GM12878 (cell line): Measurements from ENCODE around the gene RPS6KC1. TPM values are rescaled to one million over a fixed set of nuclear protein-coding genes. Genes with fewer than 3 reads are reported as not detected.

Experiments
- ATAC-seq: fragments of 200-7000 bp; cut with Tn5 transposase; 3 replicates; pipeline ENCODE4 v1.9.1; 2020; ENCODE audit warnings: mild to moderate bottlenecking, moderate library complexity
- BruUV-seq: library from RNA; stranded (reverse); fragments of 400-500 nt; replicated peaks from 2 replicates; lab custom pipeline; 2021; lab: Mats Ljungman, UMichigan
- CTCF ChIA-PET: fragments of 300-600 bp; sonication (Branson Sonifier 250); formaldehyde crosslinking; extraction: SDS; loops from one replicate; lab custom pipeline; 2021; ENCODE audit warnings: inconsistent platforms; lab: Yijun Ruan, JAX
- POLR2A ChIA-PET: fragments of 350-600 bp; formaldehyde crosslinking; extraction: SDS; loops from one replicate; lab custom pipeline; 2021; ENCODE audit warnings: inconsistent platforms; lab: Charles Lee
- RAD21 ChIA-PET: fragments of 300-600 bp; sonication (Branson Sonifier 250); formaldehyde crosslinking; loops from one replicate; lab custom pipeline; 2023; ENCODE audit warnings: antibody characterized with exemption; ENCODE audit not compliant: unreplicated experiment; lab: Charles Lee
- SMC1A ChIA-PET: fragments of 300-600 bp; sonication (Branson Sonifier 250); formaldehyde crosslinking; loops from one replicate; lab custom pipeline; 2023; ENCODE audit not compliant: unreplicated experiment, uncharacterized antibody; lab: Charles Lee
- DNase-seq: peaks from one replicate; pipeline ENCODE4 v3.0.0-alpha.2; 2011; ENCODE audit warnings: low read depth, low spot score
- FAIRE-seq: peaks from 3 replicates; lab custom pipeline; 2011; peaks lifted over from hg19 to GRCh38; lab: Jason Lieb, UNC
- H2AFZ ChIP-seq: 2 replicates; pipeline ENCODE4 v1.6.0; 2011; ENCODE audit warnings: low read depth, low read length, control low read depth; ENCODE audit not compliant: control insufficient read depth
- H3K27ac ChIP-seq: 2 replicates; pipeline ENCODE4 v1.5.1; 2011; ENCODE audit warnings: control low read depth; ENCODE audit not compliant: control insufficient read depth, insufficient read depth
- H3K27me3 ChIP-seq, 2 experiments: replicated peaks in 1 of 2; 2 replicates each; pipeline versions ENCODE4 v1.6.0 to v1.6.1; 2011; ENCODE audit warnings: low read length in 1 of 2; ENCODE audit not compliant: control insufficient read depth in 2 of 2, insufficient read depth in 2 of 2
- H3K36me3 ChIP-seq, 2 experiments: 2 replicates each; pipeline ENCODE4 v1.5.1; 2011; ENCODE audit warnings: low read length in 1 of 2; ENCODE audit not compliant: control insufficient read depth in 2 of 2, insufficient read depth in 2 of 2
- H3K4me1 ChIP-seq: 2 replicates; pipeline ENCODE4 v1.6.1; 2011; ENCODE audit warnings: mild to moderate bottlenecking, low read length, moderate library complexity, mixed read lengths; ENCODE audit not compliant: control insufficient read depth, insufficient read depth
- H3K4me2 ChIP-seq: 2 replicates; pipeline ENCODE4 v1.6.0; 2011; ENCODE audit warnings: control low read depth; ENCODE audit not compliant: control insufficient read depth, insufficient read depth
- H3K4me3 ChIP-seq: fragments of 200-600 bp; sonication (generic); 2 replicates; pipeline ENCODE4 v1.5.1; 2016
- H3K79me2 ChIP-seq: 2 replicates; pipeline ENCODE4 v1.6.0; 2011; ENCODE audit warnings: low read length; ENCODE audit not compliant: control insufficient read depth, insufficient read depth
- H3K9ac ChIP-seq: 2 replicates; pipeline ENCODE4 v1.8.0; 2011; ENCODE audit warnings: low read length, control low read depth, mixed read lengths; ENCODE audit not compliant: control insufficient read depth, insufficient read depth
- H3K9me3 ChIP-seq: replicated peaks from 3 replicates; pipeline ENCODE4 v1.5.1; 2011; ENCODE audit warnings: mild to moderate bottlenecking, low read length; ENCODE audit not compliant: control insufficient read depth, insufficient read depth
- H4K20me1 ChIP-seq: 2 replicates; pipeline ENCODE4 v1.6.0; 2011; ENCODE audit not compliant: control insufficient read depth, insufficient read depth
- ASH2L ChIP-seq: fragments of 300-600, 200-600 bp; sonication (generic); IDR thresholded peaks from 2 replicates; pipeline ENCODE4 v1.6.1; 2017; ENCODE audit warnings: low read depth, mild to moderate bottlenecking, borderline replicate concordance
- HDAC6 ChIP-seq: fragments of 200-600 bp; sonication (generic); IDR thresholded peaks from one replicate; pipeline ENCODE4 v1.8.0; 2017; ENCODE audit warnings: antibody characterized with exemption; ENCODE audit not compliant: unreplicated experiment
- HSF1 ChIP-seq: fragments of 150-350 bp; IDR thresholded peaks from 2 replicates; pipeline ENCODE4 v1.6.1; 2014; ENCODE audit warnings: mild to moderate bottlenecking, low read depth, low read length
- IKZF1 ChIP-seq: fragments of 450-650 bp; conservative IDR thresholded peaks from 2 replicates; pipeline ENCODE4 v1.6.1; 2017; ENCODE audit warnings: antibody characterized with exemption, mild to moderate bottlenecking
- IKZF2 ChIP-seq, 2 experiments: fragments of 450-650 bp; IDR thresholded peaks; 2 replicates each; pipeline ENCODE4 v1.6.1; 2017; ENCODE audit warnings: mild to moderate bottlenecking in 2 of 2, moderate library complexity in 2 of 2
- MAX ChIP-seq: IDR thresholded peaks from 2 replicates; pipeline ENCODE4 v1.6.1; 2012; ENCODE audit warnings: low read depth, low read length, improper control_type of control experiment
- NFIC ChIP-seq: IDR thresholded peaks from 2 replicates; pipeline ENCODE4 v1.6.1; 2012; ENCODE audit warnings: low read depth, mild to moderate bottlenecking, inconsistent platforms, low read length, moderate library complexity
- NFYB ChIP-seq: IDR thresholded peaks from 2 replicates; pipeline ENCODE4 v1.6.1; 2011; ENCODE audit warnings: low read depth, mild to moderate bottlenecking, low read length, improper control_type of control experiment, moderate library complexity; ENCODE audit not compliant: insufficient read depth
- NR2C1 ChIP-seq: fragments of 450-650 bp; IDR thresholded peaks from 2 replicates; pipeline ENCODE4 v1.6.1; 2017; ENCODE audit warnings: antibody characterized with exemption, mild to moderate bottlenecking, moderate library complexity
- NR2F1 ChIP-seq: fragments of 450-650 bp; conservative IDR thresholded peaks from 2 replicates; pipeline ENCODE4 v1.6.1; 2017; ENCODE audit warnings: mild to moderate bottlenecking
- POU2F2 ChIP-seq: IDR thresholded peaks from 3 replicates; pipeline ENCODE4 v1.6.1; 2011; ENCODE audit warnings: low read depth, mild to moderate bottlenecking, low read length, borderline replicate concordance
- SIN3A ChIP-seq: IDR thresholded peaks from 2 replicates; pipeline ENCODE4 v1.6.1; 2012; ENCODE audit warnings: low read depth, low read length, improper control_type of control experiment
- SKIL ChIP-seq: fragments of 450-650 bp; IDR thresholded peaks from 2 replicates; pipeline ENCODE4 v1.6.1; 2017; ENCODE audit warnings: mild to moderate bottlenecking, low read depth, inconsistent platforms; ENCODE audit not compliant: poor library complexity, severe bottlenecking
- SMAD5 ChIP-seq: IDR thresholded peaks from 2 replicates; pipeline ENCODE4 v1.6.1; 2016; ENCODE audit warnings: antibody characterized with exemption, low read depth
- SREBF2 ChIP-seq: IDR thresholded peaks from 2 replicates; pipeline ENCODE4 v1.6.1; 2012; ENCODE audit warnings: mild to moderate bottlenecking, low read length
- TCF12 ChIP-seq: IDR thresholded peaks from 2 replicates; pipeline ENCODE4 v1.6.1; 2011; ENCODE audit warnings: low read depth, mild to moderate bottlenecking, low read length
- USF2 ChIP-seq: IDR thresholded peaks from 2 replicates; pipeline ENCODE4 v1.6.1; 2011; ENCODE audit warnings: low read depth, low read length, improper control_type of control experiment, borderline replicate concordance
- ZNF217 ChIP-seq: fragments of 450-650 bp; IDR thresholded peaks from 2 replicates; pipeline ENCODE4 v1.6.1; 2017; ENCODE audit warnings: antibody characterized with exemption, mild to moderate bottlenecking
- ZZZ3 ChIP-seq: IDR thresholded peaks from 2 replicates; pipeline ENCODE4 v1.6.1; 2011; ENCODE audit warnings: low read depth; ENCODE audit not compliant: control insufficient read depth, insufficient read length
- WGBS: methylation state at CpG from one replicate; pipeline ENCODE4 v1.1.6; 2016; ENCODE audit warnings: low lambda C conversion rate; ENCODE audit not compliant: insufficient replicate concordance, insufficient coverage; ENCODE audit errors: missing lambda C conversion rate; 5-methylcytosine and 5-hydroxymethylcytosine counted together
- in situ Hi-C: fragments of 300-500 bp; cut with MboI; formaldehyde crosslinking; loops from 9 replicates; pipeline ENCODE4 v1.14.3; 2018; ENCODE audit warnings: mixed read lengths
- intact Hi-C: fragments of 100-400 bp; cut with micrococcal nuclease; formaldehyde crosslinking; loops from one replicate; pipeline ENCODE4 v1.14.2; 2022; ENCODE audit not compliant: unreplicated experiment
- polyA plus RNA-seq, 11 experiments: library from polyadenylated mRNA; depleted of rRNA in 4 of 11; unstranded in 6 of 11; stranded (reverse) in 5 of 11; fragments of >200 nt; fragmentation: Nextera tagmentation in 4 of 11; fragmentation: Illumina TruSeq in 1 of 11; extraction: Ambion mirVana in 4 of 11; extraction: Trizol in 1 of 11; gene quantifications; 1 replicate in 1 of 11; 2 replicates in 10 of 11; pipeline versions ENCODE4 v1.2.1 to v1.2.3, GENCODE V29; 2011 to 2016; ENCODE audit warnings: inconsistent platforms in 2 of 11, missing spikeins in 2 of 11, low read depth in 1 of 11
- total RNA-seq, 4 experiments: library from RNA; depleted of rRNA in 3 of 4; stranded (reverse); fragments of >200 nt in 3 of 4; fragmentation: Illumina TruSeq in 1 of 4; extraction: Trizol in 1 of 4; gene quantifications; 2 replicates each; pipeline versions ENCODE4 v1.2.1 to v1.2.3, GENCODE V29; 2013 to 2021

The RPS6KC1 gene
- total and polyA plus RNA-seq, 10 of the 15 experiments (the other 5 are each of a cell fraction or from before 2014, with no cell fraction given) = 2.9 to 17.3 (median 12.2) TPM

GRCh38 chr1:213057264-213058059 lies 6.4 kb downstream of the RPS6KC1 start (continued):
- TF ChIP-seq HSF1 = no peak
- no peak for TF ChIP-seq ASH2L
- no peak for TF ChIP-seq NR2F1
- no peak for TF ChIP-seq SKIL
- TF ChIP-seq ZZZ3 = no peak

GRCh38 chr1:213060836-213061235 lies 9.8 kb downstream of the RPS6KC1 start:
- DNase-seq (no peak), FAIRE-seq (no peak), ATAC-seq (peak; percentile 84)
- RAD21 ChIA-PET = interaction anchor here (0.9 to 1.2 kb wide), 2 partner anchors 12 to 65 kb away, joined by 3 to 5 read pairs; no protein-coding TSS in a partner anchor
- CTCF ChIA-PET = no interaction called here
- SMC1A ChIA-PET = interaction anchor here (0.6 to 2.0 kb wide), 5 partner anchors 9 to 927 kb away, joined by 3 to 5 read pairs (median 4); no protein-coding TSS in a partner anchor
- H3K4me2 ChIP-seq = no peak overlapping the region
- in situ Hi-C loops = no loop called here
- WGBS = 98% methylated on average over 2 of the region's 2 CpGs
- no peaks in the 10 kb centered on the region for H3K4me1 ChIP-seq
- no peaks in the 10 kb centered on the region for H3K36me3 ChIP-seq
- H2AFZ ChIP-seq = no peak overlapping the region
- intact Hi-C loops = loop anchor here (10.0 kb wide), 1 partner anchor 396 kb away; no protein-coding TSS in a partner anchor
- BruUV-seq = no TSS peak
- H3K9ac ChIP-seq = no peak overlapping the region
- no peaks in the 10 kb centered on the region for H4K20me1 ChIP-seq
- POLR2A ChIA-PET = no interaction called here
- H3K79me2 ChIP-seq = peaks cover 2% of the 10 kb centered on the region
- H3K27me3 ChIP-seq = no peaks in the 10 kb centered on the region
- H3K27ac ChIP-seq = no peak overlapping the region
- no peak overlapping the region for H3K4me3 ChIP-seq
- no peaks in the 10 kb centered on the region for H3K9me3 ChIP-seq
- TF ChIP-seq IKZF1 (0 out of 2 replicates have a peak, but pooled peaks have one; percentile 22), TCF12 (peak; percentile 70), NR2C1 (no peak), POU2F2 (peak; percentile 85; the same call in 2 of the 3 replicates), SMAD5 (no peak), NFYB (no peak), SIN3A (no peak), NFIC (no peak), USF2 (no peak), ZNF217 (no peak), MAX (no peak), SREBF2 (no peak), IKZF2 (IDR thresholded peaks at IDR 0.05) (no peak), HDAC6 (no peak)
